Fibroblast of lung (primary cell): ENCODE data around the gene C19orf81. TPM values are rescaled to one million over a fixed set of nuclear protein-coding genes. Genes with fewer than 3 reads are reported as not detected.

Source experiments
- DNase-seq, 2 donors: peaks; one replicate each; pipeline versions ENCODE4 v3.0.0 to v3.0.0-alpha.2; 2010; ENCODE audit warnings: low read depth in 2 of 2
- H2AFZ ChIP-seq: 2 replicates; pipeline ENCODE4 v1.5.1; 2012; ENCODE audit warnings: low read length, control low read depth, inconsistent platforms
- H3K27ac ChIP-seq: 2 replicates; pipeline ENCODE4 v1.5.1; 2011; ENCODE audit warnings: low read length, control low read depth; ENCODE audit not compliant: insufficient read depth
- H3K27me3 ChIP-seq: 2 replicates; pipeline ENCODE4 v1.5.1; 2011; ENCODE audit warnings: mild to moderate bottlenecking, low read length; ENCODE audit not compliant: control insufficient read depth, insufficient read depth
- H3K36me3 ChIP-seq: 2 replicates; pipeline ENCODE4 v1.5.1; 2011; ENCODE audit warnings: low read length; ENCODE audit not compliant: control insufficient read depth, insufficient read depth
- H3K4me1 ChIP-seq: 2 replicates; pipeline ENCODE4 v1.5.1; 2011; ENCODE audit warnings: low read length; ENCODE audit not compliant: control insufficient read depth, insufficient read depth; ENCODE audit errors: extremely low read depth
- H3K4me2 ChIP-seq: 2 replicates; pipeline ENCODE4 v1.5.1; 2011; ENCODE audit warnings: low read length, control low read depth; ENCODE audit not compliant: insufficient read depth; ENCODE audit errors: extremely low read depth
- H3K4me3 ChIP-seq, 4 experiments: fragments of 200-600 bp in 1 of 4; sonication (generic) in 1 of 4; replicated peaks in 1 of 4; 2 replicates each; pipeline ENCODE4 v1.5.1; 2011 to 2016; ENCODE audit warnings: low read length in 4 of 4, low read depth in 3 of 4, mild to moderate bottlenecking in 3 of 4, control low read depth in 2 of 4, inconsistent platforms in 1 of 4, mixed read lengths in 1 of 4; ENCODE audit not compliant: insufficient read depth in 1 of 4; ENCODE audit errors: control extremely low read depth in 1 of 4
- H3K79me2 ChIP-seq: 2 replicates; pipeline ENCODE4 v1.5.1; 2012; ENCODE audit warnings: mild to moderate bottlenecking, low read length, inconsistent platforms; ENCODE audit not compliant: control insufficient read depth, insufficient read depth
- H3K9ac ChIP-seq: 2 replicates; pipeline ENCODE4 v1.5.1; 2011; ENCODE audit warnings: mild to moderate bottlenecking, low read length, control low read depth; ENCODE audit not compliant: insufficient read depth
- H3K9me3 ChIP-seq: 2 replicates; pipeline ENCODE4 v1.5.1; 2012; ENCODE audit warnings: low read depth, low read length; ENCODE audit not compliant: control insufficient read depth, insufficient read depth
- H4K20me1 ChIP-seq: 2 replicates; pipeline ENCODE4 v1.5.1; 2011; ENCODE audit warnings: low read length; ENCODE audit not compliant: control insufficient read depth, insufficient read depth; ENCODE audit errors: extremely low read depth
- EZH2 ChIP-seq: IDR thresholded peaks from 2 replicates; pipeline ENCODE4 v1.5.1; 2012; ENCODE audit warnings: low read length, control low read depth, mild to moderate bottlenecking; ENCODE audit errors: missing control alignments
- polyA plus RNA-seq, 2 donors: library from polyadenylated mRNA; depleted of rRNA in 1 of 2; stranded (reverse) in 1 of 2; unstranded in 1 of 2; fragments of >200 nt; gene quantifications; 2 replicates each; pipeline ENCODE4 v1.2.1, GENCODE V29; 2011 to 2012; ENCODE audit warnings: missing spikeins in 1 of 2
- total RNA-seq: library from RNA; depleted of rRNA; stranded (reverse); fragments of >200 nt; gene quantifications from 2 replicates; pipeline ENCODE4 v1.2.1, GENCODE V29; 2014
- TF ChIP-seq, protein P1 (sequence below), 2 donors: IDR thresholded peaks in 1 of 2; conservative IDR thresholded peaks in 1 of 2; 1 replicate in 1 of 2; 2 replicates in 1 of 2; pipeline ENCODE4 v1.5.1; 2011 to 2012; ENCODE audit warnings: low read length in 2 of 2, control low read depth in 1 of 2, inconsistent platforms in 1 of 2, low read depth in 1 of 2, mild to moderate bottlenecking in 1 of 2

Gene C19orf81
- total and polyA plus RNA-seq, 2 donors (not counting 1 experiment from before 2014, with no cell fraction given) = not detected

DNA sequence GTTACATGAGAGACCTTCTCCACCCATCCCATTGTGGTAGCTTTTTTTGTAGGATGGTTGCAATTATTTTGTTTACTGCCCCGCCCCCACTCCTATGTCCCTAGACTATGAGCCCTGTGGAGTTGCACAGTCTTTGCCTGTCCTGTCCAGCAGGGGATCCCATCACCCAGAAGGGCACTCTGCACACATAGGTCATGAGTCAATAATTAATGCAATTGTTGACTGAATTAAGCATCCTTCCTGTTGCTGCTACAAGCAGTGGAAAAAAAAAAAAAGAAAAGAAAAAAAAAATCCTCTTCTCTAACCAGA lies 14.2 kb downstream of the C19orf81 start:
- Histone ChIP-seq H3K4me3 (no peak overlapping the region), H3K36me3 (no peaks in the 10 kb centered on the region), H3K27ac (no peak overlapping the region), H3K4me2 (no peak overlapping the region), H3K27me3 (peaks cover 10% of the 10 kb centered on the region), H2AFZ (no peak overlapping the region), H4K20me1 (no peaks in the 10 kb centered on the region), H3K9me3 (no peaks in the 10 kb centered on the region), H3K79me2 (no peaks in the 10 kb centered on the region), H3K4me1 (peaks cover 3% of the 10 kb centered on the region), H3K9ac (no peak overlapping the region)
- TF ChIP-seq EZH2 = no peak
- TF ChIP-seq, protein P1, sequence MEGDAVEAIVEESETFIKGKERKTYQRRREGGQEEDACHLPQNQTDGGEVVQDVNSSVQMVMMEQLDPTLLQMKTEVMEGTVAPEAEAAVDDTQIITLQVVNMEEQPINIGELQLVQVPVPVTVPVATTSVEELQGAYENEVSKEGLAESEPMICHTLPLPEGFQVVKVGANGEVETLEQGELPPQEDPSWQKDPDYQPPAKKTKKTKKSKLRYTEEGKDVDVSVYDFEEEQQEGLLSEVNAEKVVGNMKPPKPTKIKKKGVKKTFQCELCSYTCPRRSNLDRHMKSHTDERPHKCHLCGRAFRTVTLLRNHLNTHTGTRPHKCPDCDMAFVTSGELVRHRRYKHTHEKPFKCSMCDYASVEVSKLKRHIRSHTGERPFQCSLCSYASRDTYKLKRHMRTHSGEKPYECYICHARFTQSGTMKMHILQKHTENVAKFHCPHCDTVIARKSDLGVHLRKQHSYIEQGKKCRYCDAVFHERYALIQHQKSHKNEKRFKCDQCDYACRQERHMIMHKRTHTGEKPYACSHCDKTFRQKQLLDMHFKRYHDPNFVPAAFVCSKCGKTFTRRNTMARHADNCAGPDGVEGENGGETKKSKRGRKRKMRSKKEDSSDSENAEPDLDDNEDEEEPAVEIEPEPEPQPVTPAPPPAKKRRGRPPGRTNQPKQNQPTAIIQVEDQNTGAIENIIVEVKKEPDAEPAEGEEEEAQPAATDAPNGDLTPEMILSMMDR (conservative IDR thresholded peaks at IDR 0.05 in 1 of 2, IDR thresholded peaks at IDR 0.05 in 1 of 2; ENCODE audit: low read depth in 1 of 2, low read length in 2 of 2) = no peak
- no peak for DNase-seq

GRCh38 chr19:50664204-50664603 lies 15.0 kb downstream of the C19orf81 start:
- no peaks in the 10 kb centered on the region for H3K79me2 ChIP-seq
- H3K27me3 ChIP-seq = peaks cover 12% of the 10 kb centered on the region
- H2AFZ ChIP-seq = no peak overlapping the region
- no peak overlapping the region for H3K4me3 ChIP-seq
- no peak overlapping the region for H3K27ac ChIP-seq
- no peaks in the 10 kb centered on the region for H3K9me3 ChIP-seq
- H3K4me2 ChIP-seq = no peak overlapping the region
- no peaks in the 10 kb centered on the region for H3K36me3 ChIP-seq
- TF ChIP-seq, protein P1 (conservative IDR thresholded peaks at IDR 0.05 in 1 of 2, IDR thresholded peaks at IDR 0.05 in 1 of 2; ENCODE audit: low read depth in 1 of 2, low read length in 2 of 2) = no peak
- TF ChIP-seq EZH2 = no peak
- no peak for DNase-seq
- H3K9ac ChIP-seq = no peak overlapping the region
- H4K20me1 ChIP-seq = no peaks in the 10 kb centered on the region
- H3K4me1 ChIP-seq = no peaks in the 10 kb centered on the region

GRCh38 chr19:50666346-50667176 lies 17.3 kb downstream of the C19orf81 start:
- Histone ChIP-seq H3K9ac (no peak overlapping the region), H3K4me1 (no peaks in the 10 kb centered on the region), H3K79me2 (no peaks in the 10 kb centered on the region), H3K4me2 (no peak overlapping the region), H3K9me3 (no peaks in the 10 kb centered on the region), H3K27ac (no peak overlapping the region), H3K27me3 (peaks cover 18% of the 10 kb centered on the region), H2AFZ (no peak overlapping the region), H3K4me3 (no peak overlapping the region), H3K36me3 (no peaks in the 10 kb centered on the region), H4K20me1 (no peaks in the 10 kb centered on the region)
- no peak for DNase-seq
- TF ChIP-seq EZH2 = peak; percentile 52
- TF ChIP-seq, protein P1 (conservative IDR thresholded peaks at IDR 0.05 in 1 of 2, IDR thresholded peaks at IDR 0.05 in 1 of 2; ENCODE audit: low read depth in 1 of 2, low read length in 2 of 2) = no peak
